ENCODE measurements around the gene GRAMD4.

DNA sequence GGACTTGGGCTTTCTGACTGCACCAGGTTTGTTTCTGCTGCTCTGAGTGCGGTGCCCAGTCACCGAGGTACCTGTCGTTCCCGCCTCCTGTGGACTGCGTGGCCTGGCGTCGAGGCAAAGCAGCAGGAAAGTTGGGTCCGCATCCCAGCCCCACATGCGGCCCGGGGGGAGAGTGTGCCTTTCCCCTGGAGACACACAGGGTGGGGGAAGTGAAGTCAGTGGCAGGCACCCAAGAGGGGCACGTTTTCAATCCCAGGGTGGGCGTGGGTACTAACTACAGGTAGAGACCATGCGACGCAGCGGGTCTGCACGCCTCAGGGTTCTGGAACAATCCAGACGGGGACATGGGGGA, 25.3 kb upstream of the GRAMD4 start:
- TF ChIP-seq CTCF (IDR thresholded peaks at IDR 0.05 in 4 of 5, conservative IDR thresholded peaks at IDR 0.05 in 1 of 5) = no peak
- no peak for TF ChIP-seq POLR2A (IDR thresholded peaks at IDR 0.05)

Measured in gastrocnemius medialis (tissue), 4 donors.